GM12875 (cell line): ENCODE results near the gene C1orf35.

ENCODE experiments used
- H3K4me3 ChIP-seq: one replicate; pipeline ENCODE4 v1.5.1; 2011; ENCODE audit warnings: low read depth, low read length, control low read depth
- CTCF ChIP-seq: IDR thresholded peaks from 2 replicates; pipeline ENCODE4 v1.5.1; 2011; ENCODE audit warnings: low read depth, mild to moderate bottlenecking, control low read depth, inconsistent platforms, low read length, moderate library complexity, borderline replicate concordance; ENCODE audit not compliant: insufficient read depth

C1orf35 gene

DNA sequence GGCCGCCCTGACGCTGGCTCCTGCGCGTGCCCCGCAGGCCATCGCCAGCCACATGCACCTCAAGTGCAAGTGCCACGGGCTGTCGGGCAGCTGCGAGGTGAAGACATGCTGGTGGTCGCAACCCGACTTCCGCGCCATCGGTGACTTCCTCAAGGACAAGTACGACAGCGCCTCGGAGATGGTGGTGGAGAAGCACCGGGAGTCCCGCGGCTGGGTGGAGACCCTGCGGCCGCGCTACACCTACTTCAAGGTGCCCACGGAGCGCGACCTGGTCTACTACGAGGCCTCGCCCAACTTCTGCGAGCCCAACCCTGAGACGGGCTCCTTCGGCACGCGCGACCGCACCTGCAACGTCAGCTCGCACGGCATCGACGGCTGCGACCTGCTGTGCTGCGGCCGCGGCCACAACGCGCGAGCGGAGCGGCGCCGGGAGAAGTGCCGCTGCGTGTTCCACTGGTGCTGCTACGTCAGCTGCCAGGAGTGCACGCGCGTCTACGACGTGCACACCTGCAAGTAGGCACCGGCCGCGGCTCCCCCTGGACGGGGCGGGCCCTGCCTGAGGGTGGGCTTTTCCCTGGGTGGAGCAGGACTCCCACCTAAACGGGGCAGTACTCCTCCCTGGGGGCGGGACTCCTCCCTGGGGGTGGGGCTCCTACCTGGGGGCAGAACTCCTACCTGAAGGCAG is 44.0 kb downstream of the C1orf35 start:
- TF ChIP-seq CTCF: no peak
- H3K4me3 ChIP-seq: no peak overlapping the region

- no peak overlapping the region for H3K4me3 ChIP-seq
- TF ChIP-seq CTCF: no peak
These were observed 44.8 kb downstream of the C1orf35 start for GRCh38 chr1:228058172-228058948.
